ENCODE measurements around the gene PARD3.

Gene PARD3

DNA sequence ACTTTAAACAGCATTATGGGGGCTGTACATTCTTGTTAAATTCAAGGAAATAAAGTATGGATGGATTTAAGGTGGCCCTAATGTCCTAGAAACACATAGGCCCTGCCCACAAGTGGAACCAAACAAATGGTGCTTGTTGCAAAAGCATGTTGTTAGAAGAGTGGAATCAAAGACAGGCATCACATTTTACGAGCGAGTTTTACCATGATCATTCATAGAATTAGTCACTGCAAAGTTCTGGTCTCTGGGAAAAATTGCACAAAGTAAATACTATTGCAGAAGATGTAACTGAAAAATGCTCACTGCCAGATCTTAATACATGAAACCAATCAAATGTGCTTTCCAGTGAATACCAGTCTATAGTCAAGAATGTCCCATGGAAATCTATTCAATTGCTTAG is 677.1 kb downstream of the PARD3 start:
- Histone ChIP-seq H3K4me3 (ENCODE audit: low read depth, low read length) (no peak overlapping the region), H3K9me3 (ENCODE audit: severe bottlenecking) (no peaks in the 10 kb centered on the region), H3K36me3 (no peaks in the 10 kb centered on the region), H3K27ac (no peak overlapping the region), H3K27me3 (ENCODE audit: insufficient read depth, low read depth, severe bottlenecking) (no peaks in the 10 kb centered on the region)
- TF ChIP-seq, protein P1, sequence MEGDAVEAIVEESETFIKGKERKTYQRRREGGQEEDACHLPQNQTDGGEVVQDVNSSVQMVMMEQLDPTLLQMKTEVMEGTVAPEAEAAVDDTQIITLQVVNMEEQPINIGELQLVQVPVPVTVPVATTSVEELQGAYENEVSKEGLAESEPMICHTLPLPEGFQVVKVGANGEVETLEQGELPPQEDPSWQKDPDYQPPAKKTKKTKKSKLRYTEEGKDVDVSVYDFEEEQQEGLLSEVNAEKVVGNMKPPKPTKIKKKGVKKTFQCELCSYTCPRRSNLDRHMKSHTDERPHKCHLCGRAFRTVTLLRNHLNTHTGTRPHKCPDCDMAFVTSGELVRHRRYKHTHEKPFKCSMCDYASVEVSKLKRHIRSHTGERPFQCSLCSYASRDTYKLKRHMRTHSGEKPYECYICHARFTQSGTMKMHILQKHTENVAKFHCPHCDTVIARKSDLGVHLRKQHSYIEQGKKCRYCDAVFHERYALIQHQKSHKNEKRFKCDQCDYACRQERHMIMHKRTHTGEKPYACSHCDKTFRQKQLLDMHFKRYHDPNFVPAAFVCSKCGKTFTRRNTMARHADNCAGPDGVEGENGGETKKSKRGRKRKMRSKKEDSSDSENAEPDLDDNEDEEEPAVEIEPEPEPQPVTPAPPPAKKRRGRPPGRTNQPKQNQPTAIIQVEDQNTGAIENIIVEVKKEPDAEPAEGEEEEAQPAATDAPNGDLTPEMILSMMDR (IDR thresholded peaks at IDR 0.05; ENCODE audit: low read depth, low read length) = no peak
- no peak for DNase-seq

DNA sequence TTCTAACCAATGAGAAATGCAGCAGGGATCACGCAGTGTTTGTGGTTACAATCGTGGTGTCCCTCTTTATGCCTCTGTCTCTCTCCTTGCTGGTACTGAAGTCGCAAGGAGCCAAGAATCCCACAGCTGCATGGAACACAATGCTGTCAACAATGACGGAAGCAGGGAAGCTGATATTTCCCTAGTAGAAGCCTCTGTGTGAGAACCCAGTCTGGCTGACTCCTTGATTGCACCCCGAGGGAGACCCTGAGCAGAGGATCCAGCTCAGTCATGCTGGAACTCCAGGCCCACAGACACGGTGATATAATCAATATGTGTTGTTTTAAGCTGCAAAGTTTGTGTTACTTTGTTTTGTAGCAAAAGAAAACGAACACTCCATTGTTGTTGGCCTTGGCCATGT is 677.9 kb downstream of the PARD3 start:
- no peak overlapping the region for H3K4me3 ChIP-seq (ENCODE audit: low read depth, low read length)
- H3K27ac ChIP-seq = no peak overlapping the region
- H3K36me3 ChIP-seq = no peaks in the 10 kb centered on the region
- H3K9me3 ChIP-seq (ENCODE audit: severe bottlenecking) = no peaks in the 10 kb centered on the region
- no peaks in the 10 kb centered on the region for H3K27me3 ChIP-seq (ENCODE audit: insufficient read depth, low read depth, severe bottlenecking)
- DNase-seq = no peak
- TF ChIP-seq, protein P1 (IDR thresholded peaks at IDR 0.05; ENCODE audit: low read depth, low read length) = no peak

GRCh38 chr10:34135515-34135914 is 679.6 kb downstream of the PARD3 start:
- no peaks in the 10 kb centered on the region for H3K27me3 ChIP-seq (ENCODE audit: insufficient read depth, low read depth, severe bottlenecking)
- TF ChIP-seq, protein P1 (IDR thresholded peaks at IDR 0.05; ENCODE audit: low read depth, low read length) = no peak
- H3K36me3 ChIP-seq = no peaks in the 10 kb centered on the region
- H3K4me3 ChIP-seq (ENCODE audit: low read depth, low read length) = no peak overlapping the region
- H3K9me3 ChIP-seq (ENCODE audit: severe bottlenecking) = no peaks in the 10 kb centered on the region
- DNase-seq = no peak
- no peak overlapping the region for H3K27ac ChIP-seq

GRCh38 chr10:34134602-34135001 is 680.5 kb downstream of the PARD3 start:
- H3K9me3 ChIP-seq (ENCODE audit: severe bottlenecking) = no peaks in the 10 kb centered on the region
- TF ChIP-seq, protein P1 (IDR thresholded peaks at IDR 0.05; ENCODE audit: low read depth, low read length) = no peak
- DNase-seq = no peak
- H3K4me3 ChIP-seq (ENCODE audit: low read depth, low read length) = no peak overlapping the region
- no peaks in the 10 kb centered on the region for H3K36me3 ChIP-seq
- H3K27ac ChIP-seq = no peak overlapping the region
- no peaks in the 10 kb centered on the region for H3K27me3 ChIP-seq (ENCODE audit: insufficient read depth, low read depth, severe bottlenecking)

- Histone ChIP-seq H3K36me3 (no peaks in the 10 kb centered on the region), H3K4me3 (ENCODE audit: low read depth, low read length) (no peak overlapping the region), H3K27ac (no peak overlapping the region), H3K27me3 (ENCODE audit: insufficient read depth, low read depth, severe bottlenecking) (no peaks in the 10 kb centered on the region), H3K9me3 (ENCODE audit: severe bottlenecking) (no peaks in the 10 kb centered on the region)
- TF ChIP-seq, protein P1 (IDR thresholded peaks at IDR 0.05; ENCODE audit: low read depth, low read length) = no peak
- no peak for DNase-seq
These were observed 681.7 kb downstream of the PARD3 start for GRCh38 chr10:34133406-34133805.

DNA sequence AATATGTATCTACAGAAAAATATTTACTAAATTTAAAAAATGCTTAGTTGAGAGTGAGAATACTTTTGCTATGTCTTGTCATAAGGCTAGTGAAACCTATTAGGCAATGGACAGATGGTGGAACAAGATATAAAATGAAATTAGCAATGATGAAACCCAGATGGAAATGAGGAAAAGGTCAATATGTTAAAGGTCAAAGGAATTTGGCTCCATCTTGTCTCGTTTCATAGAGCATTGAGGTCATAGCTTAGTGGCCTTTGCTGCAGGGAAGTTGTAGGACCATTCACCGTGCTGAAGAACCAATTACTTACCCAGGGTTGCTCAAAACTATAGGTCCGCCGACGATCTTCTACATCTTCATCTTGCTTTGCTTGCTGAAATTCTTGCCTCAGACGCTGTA is 683.9 kb downstream of the PARD3 start:
- TF ChIP-seq, protein P1 (IDR thresholded peaks at IDR 0.05; ENCODE audit: low read depth, low read length) = no peak
- Histone ChIP-seq H3K27ac (no peak overlapping the region), H3K27me3 (ENCODE audit: insufficient read depth, low read depth, severe bottlenecking) (no peaks in the 10 kb centered on the region), H3K36me3 (no peaks in the 10 kb centered on the region), H3K9me3 (ENCODE audit: severe bottlenecking) (no peaks in the 10 kb centered on the region), H3K4me3 (ENCODE audit: low read depth, low read length) (no peak overlapping the region)
- DNase-seq = no peak

Data from WERI-Rb-1 (cell line).